ENCODE measurements around the gene RALGAPA2.

Gene RALGAPA2

GRCh38 chr20:20536240-20536933 is 176.1 kb downstream of the RALGAPA2 start:
- DNase-seq (ENCODE audit: low read depth in 2 of 2) = no peak

GRCh38 chr20:20535051-20535450 is 177.4 kb downstream of the RALGAPA2 start:
- DNase-seq (ENCODE audit: low read depth in 2 of 2) = no peak

- DNase-seq (ENCODE audit: low read depth in 2 of 2) = no peak
These were observed 181.2 kb downstream of the RALGAPA2 start for GRCh38 chr20:20531283-20531682.

GRCh38 chr20:20530428-20531151 is 181.9 kb downstream of the RALGAPA2 start:
- DNase-seq (ENCODE audit: low read depth in 2 of 2) = no peak

- DNase-seq (ENCODE audit: low read depth in 2 of 2) = no peak
These were observed 182.8 kb downstream of the RALGAPA2 start for GRCh38 chr20:20529597-20529996.

- DNase-seq (ENCODE audit: low read depth in 2 of 2) = no peak
These were observed 183.6 kb downstream of the RALGAPA2 start for GRCh38 chr20:20528861-20529260.

- no peak for DNase-seq (ENCODE audit: low read depth in 2 of 2)
These were observed 184.8 kb downstream of the RALGAPA2 start for GRCh38 chr20:20527661-20528060.

- no peak for DNase-seq (ENCODE audit: low read depth in 2 of 2)
These were observed 186.7 kb downstream of the RALGAPA2 start for GRCh38 chr20:20525756-20526155.

- no peak for DNase-seq (ENCODE audit: low read depth in 2 of 2)
These were observed 187.2 kb downstream of the RALGAPA2 start for GRCh38 chr20:20525214-20525613.

- no peak for DNase-seq (ENCODE audit: low read depth in 2 of 2)
These were observed 187.7 kb downstream of the RALGAPA2 start for GRCh38 chr20:20524756-20525155.

- no peak for DNase-seq (ENCODE audit: low read depth in 2 of 2)
These were observed 190.7 kb downstream of the RALGAPA2 start for GRCh38 chr20:20521736-20522135.

GRCh38 chr20:20520776-20521175 is 191.7 kb downstream of the RALGAPA2 start:
- no peak for DNase-seq (ENCODE audit: low read depth in 2 of 2)

- no peak for DNase-seq (ENCODE audit: low read depth in 2 of 2)
These were observed 193.2 kb downstream of the RALGAPA2 start for GRCh38 chr20:20519269-20519668.

- DNase-seq (ENCODE audit: low read depth in 2 of 2) = no peak
These were observed 194.2 kb downstream of the RALGAPA2 start for GRCh38 chr20:20518263-20518662.

GRCh38 chr20:20517296-20517695 is 195.1 kb downstream of the RALGAPA2 start:
- DNase-seq (ENCODE audit: low read depth in 2 of 2) = no peak

- no peak for DNase-seq (ENCODE audit: low read depth in 2 of 2)
These were observed 198.7 kb downstream of the RALGAPA2 start for GRCh38 chr20:20513720-20514119.

- no peak for DNase-seq (ENCODE audit: low read depth in 2 of 2)
These were observed 206.9 kb downstream of the RALGAPA2 start for GRCh38 chr20:20505554-20505953.

- no peak for DNase-seq (ENCODE audit: low read depth in 2 of 2)
These were observed 208.5 kb downstream of the RALGAPA2 start for GRCh38 chr20:20503777-20504530.

- no peak for DNase-seq (ENCODE audit: low read depth in 2 of 2)
These were observed 211.3 kb downstream of the RALGAPA2 start for GRCh38 chr20:20501128-20501527.

GRCh38 chr20:20500312-20500711 is 212.1 kb downstream of the RALGAPA2 start:
- no peak for DNase-seq (ENCODE audit: low read depth in 2 of 2)

- DNase-seq (ENCODE audit: low read depth in 2 of 2) = no peak
These were observed 213.0 kb downstream of the RALGAPA2 start for GRCh38 chr20:20499439-20499838.

- DNase-seq (ENCODE audit: low read depth in 2 of 2) = no peak
These were observed 214.2 kb downstream of the RALGAPA2 start for GRCh38 chr20:20498076-20498861.
